ENCODE results near the gene ACAA2.
"Not testable (repeated sequence)": the region's sequence is repeated elsewhere in the genome, so short reads cannot be mapped to it uniquely, and the experiment has no call there.

Gene ACAA2

DNA sequence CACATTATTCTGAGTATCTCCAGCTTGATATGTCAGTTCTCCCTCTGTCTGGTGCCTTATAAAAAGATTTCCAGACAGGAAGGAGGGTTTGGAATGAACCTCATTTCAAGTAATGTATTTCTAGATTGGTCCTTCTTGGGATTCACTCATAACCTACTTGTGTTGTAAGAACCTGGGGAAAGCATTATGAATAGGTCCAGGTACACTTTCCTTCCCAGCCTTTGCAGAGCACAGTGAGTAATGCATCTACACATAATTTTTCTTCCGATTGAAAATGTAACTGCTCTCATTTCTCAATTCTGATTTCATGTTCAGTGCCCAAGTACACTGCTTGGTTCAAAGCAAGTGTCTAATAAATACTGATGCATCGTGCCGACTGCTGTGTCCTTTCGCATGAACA, 25.0 kb upstream of the ACAA2 start:
- TF ChIP-seq, protein P1, sequence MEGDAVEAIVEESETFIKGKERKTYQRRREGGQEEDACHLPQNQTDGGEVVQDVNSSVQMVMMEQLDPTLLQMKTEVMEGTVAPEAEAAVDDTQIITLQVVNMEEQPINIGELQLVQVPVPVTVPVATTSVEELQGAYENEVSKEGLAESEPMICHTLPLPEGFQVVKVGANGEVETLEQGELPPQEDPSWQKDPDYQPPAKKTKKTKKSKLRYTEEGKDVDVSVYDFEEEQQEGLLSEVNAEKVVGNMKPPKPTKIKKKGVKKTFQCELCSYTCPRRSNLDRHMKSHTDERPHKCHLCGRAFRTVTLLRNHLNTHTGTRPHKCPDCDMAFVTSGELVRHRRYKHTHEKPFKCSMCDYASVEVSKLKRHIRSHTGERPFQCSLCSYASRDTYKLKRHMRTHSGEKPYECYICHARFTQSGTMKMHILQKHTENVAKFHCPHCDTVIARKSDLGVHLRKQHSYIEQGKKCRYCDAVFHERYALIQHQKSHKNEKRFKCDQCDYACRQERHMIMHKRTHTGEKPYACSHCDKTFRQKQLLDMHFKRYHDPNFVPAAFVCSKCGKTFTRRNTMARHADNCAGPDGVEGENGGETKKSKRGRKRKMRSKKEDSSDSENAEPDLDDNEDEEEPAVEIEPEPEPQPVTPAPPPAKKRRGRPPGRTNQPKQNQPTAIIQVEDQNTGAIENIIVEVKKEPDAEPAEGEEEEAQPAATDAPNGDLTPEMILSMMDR (IDR thresholded peaks at IDR 0.05) = no peak
- TF ChIP-seq ZFX (IDR thresholded peaks at IDR 0.05; ENCODE audit: borderline replicate concordance) = no peak
- H3K27ac ChIP-seq = no peak overlapping the region

DNA sequence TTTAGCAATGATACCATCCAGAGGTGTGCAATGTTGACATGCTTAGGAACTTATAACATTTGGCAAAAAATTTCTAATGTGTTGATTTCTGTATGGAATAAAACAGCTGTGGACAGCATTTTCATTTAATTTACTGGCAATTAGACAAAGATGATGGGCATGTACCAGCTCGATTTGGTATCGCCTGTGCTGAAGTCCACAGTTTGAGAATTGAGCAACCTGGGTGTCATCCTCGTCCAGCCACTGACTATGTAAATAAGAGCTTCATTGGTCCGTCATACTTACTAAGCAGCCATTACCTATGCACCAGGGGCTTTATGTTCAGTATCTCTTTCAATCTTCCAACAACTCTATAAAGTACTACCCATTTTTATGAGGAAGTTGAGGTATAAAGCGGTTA, 24.6 kb upstream of the ACAA2 start:
- TF ChIP-seq, protein P1 (IDR thresholded peaks at IDR 0.05) = no peak
- no peak for TF ChIP-seq ZFX (IDR thresholded peaks at IDR 0.05; ENCODE audit: borderline replicate concordance)
- H3K27ac ChIP-seq = no peak overlapping the region

DNA sequence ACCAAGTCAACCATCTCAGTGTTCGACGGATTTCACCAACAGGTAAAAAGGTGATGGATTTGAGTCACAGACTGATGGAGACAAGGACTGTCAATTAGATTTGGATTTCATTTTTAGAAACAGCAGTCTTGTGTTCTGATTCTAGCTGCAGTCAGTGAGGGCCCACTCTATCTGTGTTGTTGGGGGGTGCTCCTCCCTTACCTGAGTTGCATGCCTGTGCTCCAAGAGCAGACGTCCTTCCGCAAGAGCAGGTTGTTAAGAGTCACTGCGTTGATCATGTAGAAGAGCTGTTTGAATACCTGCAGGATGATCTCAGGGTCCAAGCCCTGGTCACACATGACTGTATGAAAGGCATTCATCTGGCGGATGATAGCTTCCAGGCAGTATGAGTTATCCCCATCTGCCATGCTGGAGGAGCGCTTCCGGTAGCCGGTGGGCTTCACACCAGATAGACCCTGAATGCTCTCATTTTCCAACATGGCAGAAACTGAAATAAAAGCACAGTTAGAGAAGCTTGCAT, 24.0 kb upstream of the ACAA2 start:
- not testable (repeated sequence) for H3K27ac ChIP-seq

DNA sequence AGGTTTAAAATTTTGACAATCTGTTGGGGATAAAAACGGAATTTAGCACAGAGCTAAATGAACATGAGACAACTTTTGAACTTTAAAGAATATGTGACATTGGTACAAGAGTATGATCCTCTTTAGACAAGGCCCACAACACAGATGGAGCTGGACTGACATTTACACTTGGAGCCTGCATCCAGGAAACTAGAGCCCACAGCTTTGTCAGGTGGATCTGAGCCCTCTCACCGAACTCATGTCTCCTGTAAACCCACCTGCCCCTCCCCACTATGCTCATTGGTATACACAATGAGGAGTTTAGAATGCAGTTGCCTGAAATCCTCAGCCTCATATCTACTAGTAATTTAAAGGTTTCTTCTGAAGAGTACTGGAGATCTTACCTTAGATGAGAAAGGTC, 22.1 kb upstream of the ACAA2 start:
- TF ChIP-seq, protein P1 (IDR thresholded peaks at IDR 0.05) = no peak
- TF ChIP-seq ZFX (IDR thresholded peaks at IDR 0.05; ENCODE audit: borderline replicate concordance) = no peak
- H3K27ac ChIP-seq = no peak overlapping the region

DNA sequence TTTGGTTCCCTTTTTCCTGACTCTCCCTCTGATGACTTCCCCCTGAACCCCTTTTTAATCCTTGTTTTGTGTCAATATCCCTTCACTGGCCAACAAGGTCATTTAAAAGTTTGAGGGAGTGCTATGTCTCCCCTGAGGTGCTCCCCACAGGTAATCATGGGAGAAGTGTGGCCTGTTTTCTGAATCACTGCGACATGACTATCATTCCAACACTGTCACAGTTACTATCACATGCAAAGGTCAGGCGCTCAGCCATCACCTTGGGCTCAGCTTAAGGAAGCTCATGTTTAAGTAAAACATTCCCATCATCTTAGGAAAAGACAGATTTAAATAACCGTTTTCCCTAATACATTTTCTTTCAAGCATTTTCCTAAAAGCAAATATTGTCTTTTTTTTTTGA, 20.9 kb upstream of the ACAA2 start:
- H3K27ac ChIP-seq = no peak overlapping the region
- no peak for TF ChIP-seq ZFX (IDR thresholded peaks at IDR 0.05; ENCODE audit: borderline replicate concordance)
- TF ChIP-seq, protein P1 (IDR thresholded peaks at IDR 0.05) = no peak

DNA sequence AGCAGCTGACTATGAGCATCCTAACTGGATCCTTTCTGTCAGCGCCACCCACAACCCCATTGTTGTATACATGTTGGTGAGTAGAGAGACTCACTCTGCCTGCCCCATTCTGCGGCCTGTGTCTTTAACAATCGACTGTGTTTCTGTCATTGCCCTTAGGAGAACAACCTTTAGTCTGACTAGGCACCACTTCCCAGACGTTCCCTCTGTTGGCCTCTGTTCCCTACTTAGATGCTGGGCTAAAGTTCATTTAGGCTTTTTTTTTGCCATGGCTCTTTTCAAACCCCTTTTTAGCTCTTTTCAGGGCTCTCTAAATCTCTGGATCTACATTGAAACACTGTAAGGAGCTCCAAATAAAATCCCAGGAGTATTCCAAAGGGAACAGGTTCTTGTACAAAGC, 20.5 kb upstream of the ACAA2 start:
- no peak overlapping the region for H3K27ac ChIP-seq
- TF ChIP-seq, protein P1 (IDR thresholded peaks at IDR 0.05) = no peak
- no peak for TF ChIP-seq ZFX (IDR thresholded peaks at IDR 0.05; ENCODE audit: borderline replicate concordance)

DNA sequence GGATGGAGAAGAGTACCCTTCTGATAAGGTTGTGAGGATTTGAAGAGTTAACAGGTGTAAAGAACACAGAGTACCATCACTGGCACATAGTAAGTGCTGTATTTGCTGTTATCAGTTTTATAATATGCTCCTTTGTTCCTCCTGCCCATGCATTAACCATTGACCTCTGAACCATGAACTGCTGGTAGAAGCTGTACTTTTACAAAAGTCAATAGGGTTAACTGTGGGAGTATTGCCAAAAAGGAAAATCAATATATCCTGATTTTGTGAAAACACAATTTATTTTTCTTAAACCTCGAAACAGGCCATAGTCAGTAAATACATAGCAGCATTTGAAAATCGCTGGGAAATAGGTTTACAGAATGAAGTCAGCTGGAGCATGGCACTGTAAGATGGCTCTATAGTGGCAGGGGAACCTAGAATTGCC, 18.9 kb upstream of the ACAA2 start:
- TF ChIP-seq, protein P1 (IDR thresholded peaks at IDR 0.05) = no peak
- no peak for TF ChIP-seq ZFX (IDR thresholded peaks at IDR 0.05; ENCODE audit: borderline replicate concordance)

DNA sequence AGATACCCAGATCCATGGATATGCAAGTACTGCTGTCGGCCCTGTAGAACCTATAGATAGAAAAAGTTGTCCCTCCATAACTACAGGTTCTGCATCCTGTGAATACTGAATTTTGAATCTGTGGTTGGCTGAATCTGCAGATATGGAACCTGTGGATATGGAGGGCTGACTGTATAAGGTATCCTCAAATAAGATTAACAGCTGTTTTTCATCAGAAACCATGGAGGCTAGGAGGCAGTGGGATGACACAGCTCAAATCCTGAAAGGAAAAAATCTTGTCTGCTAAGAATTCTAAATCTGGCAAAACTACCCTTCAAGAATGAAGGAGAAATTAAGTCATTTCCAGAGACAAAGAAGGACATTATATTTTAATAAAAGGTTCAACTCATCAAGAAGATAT, 14.7 kb upstream of the ACAA2 start:
- TF ChIP-seq, protein P1 (IDR thresholded peaks at IDR 0.05) = no peak
- TF ChIP-seq ZFX (IDR thresholded peaks at IDR 0.05; ENCODE audit: borderline replicate concordance) = no peak
- no peak overlapping the region for H3K27ac ChIP-seq

More for the DNA sequence above, 18.9 kb upstream of the ACAA2 start:
- H3K27ac ChIP-seq = no peak overlapping the region

Data from 22Rv1 (cell line).